Neural cell (in vitro differentiated cells): ENCODE data around the gene GRIK3. TPM values are rescaled to one million over a fixed set of nuclear protein-coding genes. Genes with fewer than 3 reads are reported as not detected.

Source experiments
- H2AFZ ChIP-seq: fragments of 200-600, 300-800 bp; sonication (generic), shearing (Covaris generic); 2 replicates; pipeline ENCODE4 v1.6.0; 2014; ENCODE audit warnings: low read depth, mild to moderate bottlenecking, antibody characterized with exemption, low read length, moderate library complexity
- H3F3A ChIP-seq: fragments of 200-600 bp; shearing (Covaris generic); 2 replicates; pipeline ENCODE4 v1.6.1; 2016; ENCODE audit warnings: mild to moderate bottlenecking, moderate library complexity, mixed read lengths, antibody characterized with exemption, low read length; ENCODE audit not compliant: insufficient read depth, poor library complexity, severe bottlenecking
- H3K27ac ChIP-seq: fragments of 200-600, 300-800 bp; sonication (generic), shearing (Covaris generic); 2 replicates; pipeline ENCODE4 v1.5.1; 2014; ENCODE audit warnings: mild to moderate bottlenecking, low read length, moderate library complexity
- H3K27me3 ChIP-seq: fragments of 300-800, 200-600 bp; sonication (generic), shearing (Covaris generic); 2 replicates; pipeline ENCODE4 v1.6.0; 2014; ENCODE audit warnings: mild to moderate bottlenecking, low read depth, low read length, moderate library complexity; ENCODE audit not compliant: insufficient read depth
- H3K36me3 ChIP-seq: fragments of 300-800, 200-600 bp; sonication (generic), shearing (Covaris generic); 2 replicates; pipeline ENCODE4 v1.5.1; 2014; ENCODE audit warnings: mild to moderate bottlenecking, antibody characterized with exemption, low read length, moderate library complexity; ENCODE audit not compliant: insufficient read depth
- H3K4me2 ChIP-seq: fragments of 300-800, 200-600 bp; sonication (generic), shearing (Covaris generic); 2 replicates; pipeline ENCODE4 v1.6.0; 2014; ENCODE audit warnings: mild to moderate bottlenecking, low read length
- H3K4me3 ChIP-seq: fragments of 300-800, 200-600 bp; sonication (generic), shearing (Covaris generic); 2 replicates; pipeline ENCODE4 v1.5.1; 2014; ENCODE audit warnings: mild to moderate bottlenecking, low read length, moderate library complexity
- H3K79me2 ChIP-seq: fragments of 200-600 bp; shearing (Covaris generic); replicated peaks from 2 replicates; pipeline ENCODE4 v1.6.0; 2014; ENCODE audit warnings: mild to moderate bottlenecking, low read length, moderate library complexity; ENCODE audit not compliant: insufficient read depth
- H3K9ac ChIP-seq: fragments of 300-800, 200-600 bp; sonication (generic), shearing (Covaris generic); 2 replicates; pipeline ENCODE4 v1.6.1; 2016; ENCODE audit warnings: mild to moderate bottlenecking, low read length, mixed read lengths
- H3K9me2 ChIP-seq: fragments of 200-600 bp; shearing (Covaris generic); 2 replicates; pipeline ENCODE4 v1.6.1; 2016; ENCODE audit warnings: mild to moderate bottlenecking, low read length, mixed read lengths; ENCODE audit not compliant: insufficient read depth
- H3K9me3 ChIP-seq: fragments of 200-600, 300-800 bp; sonication (generic), shearing (Covaris generic); 2 replicates; pipeline ENCODE4 v1.6.1; 2016; ENCODE audit warnings: mild to moderate bottlenecking, mixed run types, low read length, moderate library complexity, mixed read lengths
- H4K20me1 ChIP-seq: fragments of 200-600 bp; shearing (Covaris generic); 2 replicates; pipeline ENCODE4 v1.6.1; 2016; ENCODE audit warnings: mild to moderate bottlenecking, mixed run types; ENCODE audit not compliant: insufficient read depth
- CTCF ChIP-seq: fragments of 450-650 bp; IDR thresholded peaks from 2 replicates; pipeline ENCODE4 v1.5.1; 2014; ENCODE audit warnings: antibody characterized with exemption, mild to moderate bottlenecking, moderate library complexity; ENCODE audit not compliant: poor library complexity, severe bottlenecking
- EP300 ChIP-seq: fragments of 450-650 bp; conservative IDR thresholded peaks from 2 replicates; pipeline ENCODE4 v1.6.1; 2014; ENCODE audit warnings: antibody characterized with exemption, mild to moderate bottlenecking, moderate library complexity; ENCODE audit not compliant: poor library complexity, severe bottlenecking
- EZH2 ChIP-seq: fragments of 200-600, 300-800 bp; shearing (Covaris generic), sonication (generic); IDR thresholded peaks from 2 replicates; pipeline ENCODE4 v1.6.1; 2014; ENCODE audit warnings: antibody characterized with exemption, low read length, borderline replicate concordance, mild to moderate bottlenecking; ENCODE audit not compliant: insufficient read depth, poor library complexity, severe bottlenecking
- MXI1 ChIP-seq: fragments of 450-650 bp; conservative IDR thresholded peaks from 2 replicates; pipeline ENCODE4 v1.6.1; 2014; ENCODE audit warnings: antibody characterized with exemption, mild to moderate bottlenecking; ENCODE audit not compliant: poor library complexity, severe bottlenecking
- POLR2AphosphoS5 ChIP-seq: IDR thresholded peaks from 2 replicates; pipeline ENCODE4 v1.6.1; 2012
- RAD21 ChIP-seq: fragments of 450-650 bp; conservative IDR thresholded peaks from 2 replicates; pipeline ENCODE4 v1.6.1; 2014; ENCODE audit warnings: antibody characterized with exemption, mild to moderate bottlenecking, moderate library complexity
- REST ChIP-seq: IDR thresholded peaks from 2 replicates; pipeline ENCODE4 v1.6.1; 2012; ENCODE audit warnings: borderline replicate concordance
- SMC3 ChIP-seq: fragments of 450-650 bp; conservative IDR thresholded peaks from 2 replicates; pipeline ENCODE4 v1.6.1; 2014; ENCODE audit warnings: antibody characterized with exemption, mild to moderate bottlenecking, moderate library complexity; ENCODE audit not compliant: poor library complexity
- TAF1 ChIP-seq: IDR thresholded peaks from 2 replicates; pipeline ENCODE4 v1.6.1; 2012; ENCODE audit warnings: low read depth
- polyA plus RNA-seq: library from polyadenylated mRNA; depleted of rRNA; stranded (reverse); fragments of >200 nt; gene quantifications from 2 replicates; pipeline ENCODE4 v1.2.3, GENCODE V29; 2014

The GRIK3 gene
- polyA plus RNA-seq, 1 donor from 2014 or later: 5.0 TPM

- no peak overlapping the region for H3K27ac ChIP-seq
- no peaks in the 10 kb centered on the region for H3K36me3 ChIP-seq
- no peak overlapping the region for H3K9ac ChIP-seq
- no peaks in the 10 kb centered on the region for H3K9me2 ChIP-seq
- no peaks in the 10 kb centered on the region for H3K27me3 ChIP-seq
- H3F3A ChIP-seq: no peaks in the 10 kb centered on the region
- no peak overlapping the region for H3K4me3 ChIP-seq
- H3K9me3 ChIP-seq: no peaks in the 10 kb centered on the region
- no peaks in the 10 kb centered on the region for H3K79me2 ChIP-seq
- no peak overlapping the region for H3K4me2 ChIP-seq
- H2AFZ ChIP-seq: no peak overlapping the region
- TF ChIP-seq RAD21 (no peak), REST (no peak), MXI1 (no peak), EZH2 (no peak), TAF1 (no peak), EP300 (no peak), CTCF (no peak), SMC3 (no peak), POLR2AphosphoS5 (no peak)
- H4K20me1 ChIP-seq: no peaks in the 10 kb centered on the region
Measured at GRCh38 chr1:36796106-36796590, 238.2 kb downstream of the GRIK3 start.

- no peak for TF ChIP-seq RAD21
- TF ChIP-seq POLR2AphosphoS5: no peak
- no peak for TF ChIP-seq EZH2
- no peak for TF ChIP-seq TAF1
- no peak for TF ChIP-seq REST
- TF ChIP-seq CTCF: no peak
- TF ChIP-seq MXI1: no peak
- TF ChIP-seq EP300: no peak
- no peak for TF ChIP-seq SMC3
- H3K9ac ChIP-seq: no peak overlapping the region
- H2AFZ ChIP-seq: no peak overlapping the region
- H3K79me2 ChIP-seq: no peaks in the 10 kb centered on the region
- H3F3A ChIP-seq: no peaks in the 10 kb centered on the region
- H3K36me3 ChIP-seq: no peaks in the 10 kb centered on the region
- H3K27ac ChIP-seq: no peak overlapping the region
- no peaks in the 10 kb centered on the region for H4K20me1 ChIP-seq
- no peaks in the 10 kb centered on the region for H3K9me2 ChIP-seq
- H3K4me2 ChIP-seq: no peak overlapping the region
- H3K9me3 ChIP-seq: no peaks in the 10 kb centered on the region
- no peak overlapping the region for H3K4me3 ChIP-seq
- H3K27me3 ChIP-seq: no peaks in the 10 kb centered on the region
Measured at GRCh38 chr1:36794460-36794859, 239.9 kb downstream of the GRIK3 start.
